Parathyroid adenoma (tissue), 2 donors: ENCODE measurements around the gene GTPBP3.

Experiments used
- H2AFZ ChIP-seq: fragments of 300-600 bp; sonication (generic); one replicate; pipeline ENCODE4 v1.7.0; 2017; ENCODE audit warnings: antibody characterized with exemption, mild to moderate bottlenecking
- H3K27ac ChIP-seq: fragments of 300-600 bp; sonication (generic); one replicate; pipeline ENCODE4 v1.7.0; 2017
- H3K27me3 ChIP-seq: fragments of 300-600 bp; sonication (generic); one replicate; pipeline ENCODE4 v1.7.0; 2017; ENCODE audit warnings: low read length; ENCODE audit not compliant: control insufficient read depth, insufficient read depth
- H3K36me3 ChIP-seq: fragments of 300-600 bp; sonication (generic); one replicate; pipeline ENCODE4 v1.7.0; 2017; ENCODE audit warnings: low read length; ENCODE audit not compliant: control insufficient read depth, insufficient read depth
- H3K4me1 ChIP-seq: fragments of 300-600 bp; sonication (generic); one replicate; pipeline ENCODE4 v1.7.0; 2017; ENCODE audit warnings: control low read depth
- H3K4me2 ChIP-seq: fragments of 300-600 bp; sonication (generic); one replicate; pipeline ENCODE4 v1.7.0; 2017; ENCODE audit warnings: low read length
- H3K4me3 ChIP-seq: fragments of 300-600 bp; sonication (generic); one replicate; pipeline ENCODE4 v1.7.0; 2017; ENCODE audit warnings: low read depth, low read length
- H3K79me2 ChIP-seq: fragments of 300-600 bp; sonication (generic); one replicate; pipeline ENCODE4 v1.7.0; 2017; ENCODE audit warnings: control low read depth
- H3K9ac ChIP-seq: fragments of 300-600 bp; sonication (generic); one replicate; pipeline ENCODE4 v1.7.0; 2017; ENCODE audit warnings: mild to moderate bottlenecking
- H3K9me3 ChIP-seq: fragments of 300-600 bp; sonication (generic); one replicate; pipeline ENCODE4 v1.7.0; 2017; ENCODE audit warnings: low read length; ENCODE audit not compliant: control insufficient read depth
- TF ChIP-seq, protein P1 (sequence below): fragments of 300-600 bp; sonication (generic); IDR thresholded peaks from one replicate; pipeline ENCODE4 v1.7.0; 2017; ENCODE audit warnings: antibody characterized with exemption, mild to moderate bottlenecking
- donor health status: primary hyperparathyroidism.

Gene GTPBP3, protein sequence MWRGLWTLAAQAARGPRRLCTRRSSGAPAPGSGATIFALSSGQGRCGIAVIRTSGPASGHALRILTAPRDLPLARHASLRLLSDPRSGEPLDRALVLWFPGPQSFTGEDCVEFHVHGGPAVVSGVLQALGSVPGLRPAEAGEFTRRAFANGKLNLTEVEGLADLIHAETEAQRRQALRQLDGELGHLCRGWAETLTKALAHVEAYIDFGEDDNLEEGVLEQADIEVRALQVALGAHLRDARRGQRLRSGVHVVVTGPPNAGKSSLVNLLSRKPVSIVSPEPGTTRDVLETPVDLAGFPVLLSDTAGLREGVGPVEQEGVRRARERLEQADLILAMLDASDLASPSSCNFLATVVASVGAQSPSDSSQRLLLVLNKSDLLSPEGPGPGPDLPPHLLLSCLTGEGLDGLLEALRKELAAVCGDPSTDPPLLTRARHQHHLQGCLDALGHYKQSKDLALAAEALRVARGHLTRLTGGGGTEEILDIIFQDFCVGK

DNA sequence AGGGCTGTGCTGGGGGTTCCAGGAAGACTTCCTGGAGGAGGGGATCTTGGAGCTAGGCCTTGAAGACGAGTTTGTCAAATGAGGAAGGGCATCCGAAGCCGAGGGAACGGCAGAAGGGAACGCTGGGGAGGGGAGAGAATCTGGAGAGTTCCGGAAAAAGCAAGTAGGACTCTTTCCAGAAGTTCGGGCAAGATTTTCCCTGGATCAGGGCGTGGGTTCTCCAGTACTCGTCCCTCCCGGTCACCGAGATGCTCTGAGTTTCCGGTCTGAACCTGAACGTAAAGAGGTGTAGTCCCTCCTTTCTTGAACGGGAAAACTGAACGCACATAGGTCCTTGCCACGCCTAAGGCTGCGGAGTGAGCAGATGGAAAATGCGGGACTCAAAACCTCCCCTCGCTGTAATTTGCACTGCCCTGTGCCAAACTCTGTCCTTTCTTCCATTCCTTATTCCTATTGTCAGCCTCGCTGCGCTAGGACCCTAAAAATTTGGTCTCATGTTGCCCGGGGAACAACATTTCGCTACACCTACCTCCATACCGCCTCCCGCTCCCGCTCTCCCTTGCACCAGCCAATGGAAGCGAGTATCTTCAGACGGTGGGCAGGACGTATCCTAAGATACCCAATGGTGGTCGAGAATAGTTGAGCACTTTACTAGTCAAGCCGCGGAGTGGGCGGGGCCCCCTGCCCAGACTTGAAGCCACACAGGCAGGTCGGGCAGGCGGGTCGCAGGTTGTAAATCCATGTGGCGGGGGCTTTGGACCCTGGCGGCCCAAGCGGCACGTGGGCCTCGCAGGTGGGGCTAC lies at the start of gene GTPBP3:
Gene GTPBP3, plus strand, starts transcription at position 682 of the 803 bp plus-strand sequence. Its CDS starts 59 bp downstream, at position 741.
- Histone ChIP-seq H3K9me3 (no peaks in the 10 kb centered on the region), H3K4me1 (peaks cover 4% of the 10 kb centered on the region), H3K4me3 (peak within 1 kb of the TSS; percentile 89), H3K9ac (peak within 1 kb of the TSS; percentile 59), H3K4me2 (peak within 1 kb of the TSS; percentile 100), H2AFZ (peak within 1 kb of the TSS; percentile 99), H3K27ac (peak within 1 kb of the TSS; percentile 98), H3K27me3 (no peaks in the 10 kb centered on the region), H3K36me3 (no peaks in the 10 kb centered on the region), H3K79me2 (no peaks in the 10 kb centered on the region)
- TF ChIP-seq, protein P1, sequence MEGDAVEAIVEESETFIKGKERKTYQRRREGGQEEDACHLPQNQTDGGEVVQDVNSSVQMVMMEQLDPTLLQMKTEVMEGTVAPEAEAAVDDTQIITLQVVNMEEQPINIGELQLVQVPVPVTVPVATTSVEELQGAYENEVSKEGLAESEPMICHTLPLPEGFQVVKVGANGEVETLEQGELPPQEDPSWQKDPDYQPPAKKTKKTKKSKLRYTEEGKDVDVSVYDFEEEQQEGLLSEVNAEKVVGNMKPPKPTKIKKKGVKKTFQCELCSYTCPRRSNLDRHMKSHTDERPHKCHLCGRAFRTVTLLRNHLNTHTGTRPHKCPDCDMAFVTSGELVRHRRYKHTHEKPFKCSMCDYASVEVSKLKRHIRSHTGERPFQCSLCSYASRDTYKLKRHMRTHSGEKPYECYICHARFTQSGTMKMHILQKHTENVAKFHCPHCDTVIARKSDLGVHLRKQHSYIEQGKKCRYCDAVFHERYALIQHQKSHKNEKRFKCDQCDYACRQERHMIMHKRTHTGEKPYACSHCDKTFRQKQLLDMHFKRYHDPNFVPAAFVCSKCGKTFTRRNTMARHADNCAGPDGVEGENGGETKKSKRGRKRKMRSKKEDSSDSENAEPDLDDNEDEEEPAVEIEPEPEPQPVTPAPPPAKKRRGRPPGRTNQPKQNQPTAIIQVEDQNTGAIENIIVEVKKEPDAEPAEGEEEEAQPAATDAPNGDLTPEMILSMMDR: no peak

DNA sequence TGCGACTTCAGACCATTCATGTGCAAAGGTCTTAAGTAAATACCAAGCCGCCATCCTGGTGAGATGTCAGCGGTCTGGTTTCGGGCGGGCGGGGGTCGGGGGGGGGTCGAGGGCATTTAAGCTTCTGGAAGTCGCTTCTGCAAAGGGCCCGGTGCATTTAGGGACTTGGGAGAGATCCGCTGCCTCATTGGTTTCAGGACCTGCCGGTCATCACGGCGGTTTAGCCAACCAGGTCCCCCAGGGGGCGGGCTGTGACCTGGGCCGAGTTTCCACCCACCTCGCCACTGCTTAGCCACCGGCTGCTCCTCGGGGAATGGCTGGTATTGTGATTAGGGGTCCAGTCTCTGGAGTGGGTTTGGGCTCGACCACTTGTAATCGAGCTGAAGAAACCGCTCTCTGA lies 47.9 kb upstream of the GTPBP3 start:
- Histone ChIP-seq H3K9ac (no peak overlapping the region), H3K4me3 (no peak overlapping the region), H3K79me2 (peaks cover 3% of the 10 kb centered on the region), H3K36me3 (no peaks in the 10 kb centered on the region), H3K9me3 (no peaks in the 10 kb centered on the region), H3K4me2 (no peak overlapping the region), H3K4me1 (no peaks in the 10 kb centered on the region), H2AFZ (no peak overlapping the region), H3K27ac (no peak overlapping the region), H3K27me3 (no peaks in the 10 kb centered on the region)
- TF ChIP-seq, protein P1: no peak

DNA sequence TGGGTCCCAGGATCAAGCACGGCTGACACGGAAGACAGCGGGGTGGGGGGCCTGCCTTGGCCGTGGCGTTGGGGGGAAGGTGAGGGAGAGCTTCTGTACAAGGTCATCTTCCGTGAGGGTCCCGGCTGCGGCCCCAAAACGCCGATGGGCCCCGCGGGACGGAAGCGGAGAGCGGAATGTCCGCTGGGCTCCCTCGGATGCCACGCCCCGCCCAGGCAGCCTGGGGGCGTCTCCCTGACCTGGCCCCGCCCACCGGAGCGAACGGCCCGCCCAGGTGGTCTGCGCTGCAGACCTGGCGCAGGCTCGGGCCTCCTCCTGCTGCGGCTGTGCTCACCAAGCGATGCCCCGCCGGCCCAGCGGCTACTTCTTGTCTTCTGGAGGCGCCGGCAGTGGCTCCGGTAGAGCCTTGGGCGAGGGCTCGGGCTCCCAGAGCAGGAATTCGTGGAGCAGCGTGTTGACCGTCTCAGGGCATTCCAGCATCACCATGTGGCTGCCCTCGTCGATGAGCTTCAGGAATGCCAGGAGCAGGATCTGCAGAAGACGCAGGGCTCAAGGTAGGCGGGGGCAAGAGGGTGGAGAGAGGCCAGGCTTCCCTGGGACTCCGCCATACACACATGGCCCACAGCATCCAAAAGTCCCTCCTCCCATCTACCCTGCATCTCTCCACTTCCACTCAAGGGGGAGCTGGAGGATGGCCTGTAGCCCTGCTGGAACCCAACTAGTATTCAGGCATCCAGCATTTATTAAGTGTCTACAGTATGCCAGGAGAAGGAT lies 44.9 kb upstream of the GTPBP3 start:
- TF ChIP-seq, protein P1: peak; percentile 21
- H3K4me3 ChIP-seq: peak overlapping the region; percentile 11
- H3K9ac ChIP-seq: no peak overlapping the region
- no peak overlapping the region for H3K27ac ChIP-seq
- H3K9me3 ChIP-seq: no peaks in the 10 kb centered on the region
- peaks cover 3% of the 10 kb centered on the region for H3K79me2 ChIP-seq
- no peaks in the 10 kb centered on the region for H3K36me3 ChIP-seq
- H3K4me1 ChIP-seq: peaks cover 5% of the 10 kb centered on the region
- H3K27me3 ChIP-seq: no peaks in the 10 kb centered on the region
- no peak overlapping the region for H2AFZ ChIP-seq
- peak overlapping the region; percentile 47 for H3K4me2 ChIP-seq

DNA sequence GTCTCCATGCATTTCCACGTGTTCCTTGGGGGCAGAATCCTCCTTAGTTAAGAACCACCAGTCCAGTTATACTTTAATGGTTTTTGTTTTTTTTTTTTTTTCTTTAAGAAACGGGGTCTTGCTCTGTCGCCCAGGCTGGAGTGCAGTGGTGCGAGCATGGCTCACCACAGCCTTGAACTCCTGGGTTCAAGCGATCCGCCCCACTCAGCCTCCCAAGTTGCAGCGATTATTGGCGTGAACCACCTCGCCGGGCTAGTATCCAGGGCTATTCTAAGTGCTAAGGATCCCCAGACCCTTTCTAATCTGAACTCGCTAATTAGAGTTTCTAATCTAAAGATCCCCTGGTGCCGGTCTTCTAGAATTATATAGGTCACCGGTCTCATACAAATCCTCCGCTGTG lies 43.7 kb upstream of the GTPBP3 start:
- Histone ChIP-seq H3K4me3 (no peak overlapping the region), H3K27ac (no peak overlapping the region), H3K4me2 (no peak overlapping the region), H3K36me3 (no peaks in the 10 kb centered on the region), H3K9me3 (no peaks in the 10 kb centered on the region), H3K9ac (no peak overlapping the region), H3K4me1 (peaks cover 5% of the 10 kb centered on the region), H3K79me2 (peaks cover 3% of the 10 kb centered on the region), H3K27me3 (no peaks in the 10 kb centered on the region), H2AFZ (no peak overlapping the region)
- TF ChIP-seq, protein P1: no peak
